ENCODE data around the gene SLC9A8.

GRCh38 chr20:49863666-49864065, 51.0 kb downstream of the SLC9A8 start:
- TF ChIP-seq CTCF (conservative IDR thresholded peaks at IDR 0.05; ENCODE audit: low read depth, low read length) (no peak), RAD21 (IDR thresholded peaks at IDR 0.05; ENCODE audit: low read length) (no peak), CEBPB (IDR thresholded peaks at IDR 0.05; ENCODE audit: low read depth, low read length) (no peak), MXI1 (IDR thresholded peaks at IDR 0.05; ENCODE audit: borderline replicate concordance, low read depth, low read length) (no peak), POLR2A (IDR thresholded peaks at IDR 0.05; ENCODE audit: low read depth, low read length) (no peak), RFX5 (IDR thresholded peaks at IDR 0.05; ENCODE audit: low read depth, low read length) (no peak)
